GM12891 (cell line): ENCODE measurements around the gene KCTD1.
A peak's percentile ranks its signal among the peaks of the same experiment; 100 is the strongest.

Experiments used
- DNase-seq: peaks from one replicate; pipeline ENCODE4 v3.0.0; 2011; ENCODE audit warnings: low spot score; ENCODE audit not compliant: insufficient read length
- FAIRE-seq: peaks from 2 replicates; lab custom pipeline; 2011; peaks lifted over from hg19 to GRCh38; lab: Jason Lieb, UNC
- PAX5 ChIP-seq: IDR thresholded peaks from 2 replicates; pipeline ENCODE4 v1.6.1; 2011; ENCODE audit warnings: low read length, moderate library complexity, mild to moderate bottlenecking; ENCODE audit not compliant: insufficient read depth, severe bottlenecking
- POLR2A ChIP-seq: IDR thresholded peaks from 2 replicates; pipeline ENCODE4 v1.6.1; 2011; ENCODE audit warnings: low read depth, low read length, control low read depth
- POLR2AphosphoS5 ChIP-seq: IDR thresholded peaks from 2 replicates; pipeline ENCODE4 v1.6.1; 2011; ENCODE audit warnings: low read depth, low read length, control low read depth
- POU2F2 ChIP-seq: IDR thresholded peaks from 2 replicates; pipeline ENCODE4 v1.6.1; 2011; ENCODE audit warnings: low read depth, mild to moderate bottlenecking, control low read depth, low read length, moderate library complexity
- SPI1 ChIP-seq: IDR thresholded peaks from 2 replicates; pipeline ENCODE4 v1.6.1; 2011; ENCODE audit warnings: low read depth, low read length, control low read depth
- TAF1 ChIP-seq: IDR thresholded peaks from 2 replicates; pipeline ENCODE4 v1.6.1; 2011; ENCODE audit warnings: low read depth, low read length, control low read depth

Gene KCTD1

GRCh38 chr18:26462355-26462754 is 86.0 kb downstream of the KCTD1 start:
- DNase-seq (no peak), FAIRE-seq (no peak)
- no peak for TF ChIP-seq PAX5
- TF ChIP-seq TAF1, result no peak
- no peak for TF ChIP-seq POLR2AphosphoS5
- no peak for TF ChIP-seq POU2F2
- no peak for TF ChIP-seq POLR2A
- no peak for TF ChIP-seq SPI1

- no peak for TF ChIP-seq POLR2AphosphoS5
- no peak for TF ChIP-seq POLR2A
- TF ChIP-seq TAF1, result no peak
- no peak for TF ChIP-seq SPI1
- no peak for TF ChIP-seq PAX5
- no peak for TF ChIP-seq POU2F2
- FAIRE-seq, result no peak
- DNase-seq, result no peak
These were observed 86.9 kb downstream of the KCTD1 start for GRCh38 chr18:26461405-26461804.

GRCh38 chr18:26460449-26461091 is 87.8 kb downstream of the KCTD1 start:
- DNase-seq, result peak; percentile 21
- FAIRE-seq, result peak; percentile 83
- TF ChIP-seq PAX5 (no peak), SPI1 (peak; percentile 54; the same call in 1 of the 2 replicates), POLR2AphosphoS5 (no peak)

- TF ChIP-seq TAF1 (no peak), POLR2A (no peak), POLR2AphosphoS5 (no peak), SPI1 (no peak), PAX5 (no peak), POU2F2 (no peak)
These were observed 88.5 kb downstream of the KCTD1 start for GRCh38 chr18:26459884-26460283.

GRCh38 chr18:26459340-26459739 is 89.0 kb downstream of the KCTD1 start:
- peak; percentile 79 for FAIRE-seq
- no peak for DNase-seq
- TF ChIP-seq SPI1 (no peak), POLR2A (no peak), TAF1 (no peak), PAX5 (no peak), POU2F2 (no peak), POLR2AphosphoS5 (no peak)

More at GRCh38 chr18:26459884-26460283, 88.5 kb downstream of the KCTD1 start:
- FAIRE-seq (no peak), DNase-seq (no peak)

- no peak for TF ChIP-seq POLR2AphosphoS5
- TF ChIP-seq SPI1, result peak; percentile 84
- TF ChIP-seq TAF1, result no peak
- no peak for TF ChIP-seq PAX5
- no peak for TF ChIP-seq POLR2A
- TF ChIP-seq POU2F2, result peak; percentile 27; the same call in 1 of the 2 replicates
- FAIRE-seq, result peak; percentile 91
- peak; percentile 31 for DNase-seq
These were observed 89.7 kb downstream of the KCTD1 start for GRCh38 chr18:26458526-26459232.

- TF ChIP-seq TAF1 (no peak), PAX5 (no peak), POLR2AphosphoS5 (no peak), POU2F2 (no peak), SPI1 (no peak)
- DNase-seq (no peak), FAIRE-seq (peak; percentile 48)
These were observed 90.6 kb downstream of the KCTD1 start for GRCh38 chr18:26457611-26458353.

- FAIRE-seq, result no peak
- DNase-seq, result no peak
- TF ChIP-seq PAX5, result no peak
- no peak for TF ChIP-seq SPI1
- no peak for TF ChIP-seq POLR2A
- TF ChIP-seq POU2F2, result no peak
- TF ChIP-seq TAF1, result no peak
- no peak for TF ChIP-seq POLR2AphosphoS5
These were observed 91.2 kb downstream of the KCTD1 start for GRCh38 chr18:26457195-26457594.

GRCh38 chr18:26456070-26456491 is 92.3 kb downstream of the KCTD1 start:
- no peak for FAIRE-seq
- TF ChIP-seq POLR2A (no peak), PAX5 (no peak), POU2F2 (no peak), POLR2AphosphoS5 (no peak), TAF1 (no peak), SPI1 (no peak)
- no peak for DNase-seq
